NCI-H526 (cell line): Measurements from ENCODE around the gene TMEM174.

ENCODE experiments used
- DNase-seq, 2 experiments: peaks; one replicate each; lab custom pipeline; 2025; lab: John Stamatoyannopoulos, UW

TMEM174 gene

DNA sequence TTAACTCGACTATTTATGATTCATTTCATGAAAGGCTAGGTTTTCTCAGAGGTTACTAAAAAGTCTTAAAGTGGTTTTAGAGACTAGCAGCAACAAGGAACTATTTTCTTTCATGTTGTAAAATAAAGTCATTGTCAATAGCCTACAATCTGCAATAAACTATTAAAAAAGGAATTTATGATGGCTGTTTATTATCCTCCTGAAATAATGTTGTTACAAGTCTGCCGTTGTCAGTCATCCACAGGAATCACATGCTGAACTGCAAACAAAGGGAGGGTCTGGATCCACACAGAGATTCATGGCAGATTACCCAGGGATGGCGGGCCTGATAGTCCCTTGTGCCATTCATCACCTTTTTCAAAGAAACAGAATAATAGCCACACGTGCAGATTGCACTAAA lies 49.2 kb downstream of the TMEM174 start:
- no peak for DNase-seq
